ENCODE measurements around the gene TMEM132D. TPM values are rescaled to one million over a fixed set of nuclear protein-coding genes. Genes with fewer than 3 reads are reported as not detected.

TMEM132D gene
- polyA plus RNA-seq, 4 donors: 1.3 to 3.5 (median 1.7) TPM

- no peak for DNase-seq (ENCODE audit: low read depth in 4 of 4, low spot score in 3 of 4)
These were observed 604.9 kb downstream of the TMEM132D start for GRCh38 chr12:129298921-129299320.

- no peak for DNase-seq (ENCODE audit: low read depth in 4 of 4, low spot score in 3 of 4)
These were observed 607.2 kb downstream of the TMEM132D start for GRCh38 chr12:129296671-129297070.

- no peak for DNase-seq (ENCODE audit: low read depth in 4 of 4, low spot score in 3 of 4)
These were observed 609.0 kb downstream of the TMEM132D start for GRCh38 chr12:129294868-129295267.

GRCh38 chr12:129279771-129280170 is 624.1 kb downstream of the TMEM132D start:
- DNase-seq (ENCODE audit: low read depth in 4 of 4, low spot score in 3 of 4): no peak

- DNase-seq (ENCODE audit: low read depth in 4 of 4, low spot score in 3 of 4): no peak
These were observed 627.3 kb downstream of the TMEM132D start for GRCh38 chr12:129276361-129277060.

GRCh38 chr12:129269756-129270495 is 633.9 kb downstream of the TMEM132D start:
- DNase-seq (ENCODE audit: low read depth in 4 of 4, low spot score in 3 of 4): no peak

GRCh38 chr12:129258781-129259318 is 645.0 kb downstream of the TMEM132D start:
- DNase-seq (ENCODE audit: low read depth in 4 of 4, low spot score in 3 of 4): no peak

- DNase-seq (ENCODE audit: low read depth in 4 of 4, low spot score in 3 of 4): no peak
These were observed 646.3 kb downstream of the TMEM132D start for GRCh38 chr12:129257524-129257923.

- no peak for DNase-seq (ENCODE audit: low read depth in 4 of 4, low spot score in 3 of 4)
These were observed 657.2 kb downstream of the TMEM132D start for GRCh38 chr12:129246630-129247029.

GRCh38 chr12:129245769-129246168 is 658.1 kb downstream of the TMEM132D start:
- no peak for DNase-seq (ENCODE audit: low read depth in 4 of 4, low spot score in 3 of 4)

- DNase-seq (ENCODE audit: low read depth in 4 of 4, low spot score in 3 of 4): no peak
These were observed 662.0 kb downstream of the TMEM132D start for GRCh38 chr12:129241852-129242251.

GRCh38 chr12:129237881-129238280 is 665.9 kb downstream of the TMEM132D start:
- DNase-seq (ENCODE audit: low read depth in 4 of 4, low spot score in 3 of 4): no peak

- no peak for DNase-seq (ENCODE audit: low read depth in 4 of 4, low spot score in 3 of 4)
These were observed 669.6 kb downstream of the TMEM132D start for GRCh38 chr12:129234209-129234608.

GRCh38 chr12:129231491-129231890 is 672.3 kb downstream of the TMEM132D start:
- no peak for DNase-seq (ENCODE audit: low read depth in 4 of 4, low spot score in 3 of 4)

- DNase-seq (ENCODE audit: low read depth in 4 of 4, low spot score in 3 of 4): no peak
These were observed 672.8 kb downstream of the TMEM132D start for GRCh38 chr12:129230995-129231394.

GRCh38 chr12:129226851-129227250 is 677.0 kb downstream of the TMEM132D start:
- no peak for DNase-seq (ENCODE audit: low read depth in 4 of 4, low spot score in 3 of 4)

GRCh38 chr12:129226005-129226404 is 677.8 kb downstream of the TMEM132D start:
- no peak for DNase-seq (ENCODE audit: low read depth in 4 of 4, low spot score in 3 of 4)

- no peak for DNase-seq (ENCODE audit: low read depth in 4 of 4, low spot score in 3 of 4)
These were observed 688.3 kb downstream of the TMEM132D start for GRCh38 chr12:129215556-129215955.

- no peak for DNase-seq (ENCODE audit: low read depth in 4 of 4, low spot score in 3 of 4)
These were observed 690.3 kb downstream of the TMEM132D start for GRCh38 chr12:129213551-129213950.

GRCh38 chr12:129211862-129212630 is 691.8 kb downstream of the TMEM132D start:
- no peak for DNase-seq (ENCODE audit: low read depth in 4 of 4, low spot score in 3 of 4)

- DNase-seq (ENCODE audit: low read depth in 4 of 4, low spot score in 3 of 4): no peak
These were observed 695.3 kb downstream of the TMEM132D start for GRCh38 chr12:129208566-129208965.
